GM18517 (cell line): ENCODE data around the gene HCFC1R1.
A peak's percentile ranks its signal among the peaks of the same experiment; 100 is the strongest.
"Not testable (repeated sequence)": the region's sequence is repeated elsewhere in the genome, so short reads cannot be mapped to it uniquely, and the experiment has no call there.

ENCODE experiments used
- ATAC-seq: cut with Tn5 transposase; IDR thresholded peaks from one replicate; pipeline ENCODE4 v1.9.1; 2021; ENCODE audit warnings: mild to moderate bottlenecking, moderate library complexity; ENCODE audit not compliant: unreplicated experiment

Gene HCFC1R1, protein sequence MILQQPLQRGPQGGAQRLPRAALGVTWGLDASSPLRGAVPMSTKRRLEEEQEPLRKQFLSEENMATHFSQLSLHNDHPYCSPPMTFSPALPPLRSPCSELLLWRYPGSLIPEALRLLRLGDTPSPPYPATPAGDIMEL

DNA sequence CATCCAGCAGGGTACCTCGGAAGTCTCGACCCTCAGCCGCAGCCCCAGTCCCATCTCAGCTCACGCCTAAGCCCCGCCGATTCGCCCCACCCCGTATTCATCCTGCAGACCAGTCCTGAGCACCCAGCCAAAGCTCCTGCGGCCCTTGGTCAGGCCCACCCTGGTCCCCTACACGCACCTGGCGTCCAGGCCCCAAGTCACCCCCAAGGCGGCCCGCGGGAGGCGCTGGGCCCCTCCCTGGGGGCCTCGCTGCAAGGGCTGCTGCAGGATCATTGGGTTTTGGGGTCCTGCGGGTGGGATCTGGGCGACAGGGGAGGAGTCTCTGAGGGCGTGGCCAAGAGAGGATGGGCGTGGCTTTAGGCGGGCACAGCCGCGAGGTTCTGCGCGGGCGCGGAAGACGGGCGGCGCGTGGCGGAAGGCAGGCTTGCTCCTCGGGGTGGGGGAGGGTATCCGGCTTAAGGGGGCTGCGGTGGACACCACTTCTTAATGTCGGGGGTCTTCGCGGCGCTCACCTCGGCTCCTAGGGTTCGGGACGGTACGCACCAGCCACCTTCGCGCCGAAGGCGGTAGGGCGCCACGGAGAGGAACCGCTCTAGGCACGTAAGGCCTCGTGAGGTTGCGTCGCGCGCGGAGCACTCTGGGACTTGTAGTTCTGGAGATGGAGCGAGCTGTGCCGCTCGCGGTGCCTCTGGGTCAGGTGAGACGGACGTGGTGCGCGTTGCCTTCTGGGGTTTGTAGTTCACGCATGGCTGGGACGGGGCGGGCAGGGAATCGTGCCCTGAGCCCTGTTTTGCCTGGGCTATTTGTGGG, at the start of gene HCFC1R1, which contains the start of gene THOC6:
Gene HCFC1R1 (minus strand): TSS at position 274 of the 810 bp plus-strand sequence. CDS start 1 bp downstream, at position 273.
Gene THOC6 (plus strand): TSS at position 367 of the 810 bp plus-strand sequence. CDS start 292 bp downstream, at position 659.
- ATAC-seq, result peak; percentile 64

DNA sequence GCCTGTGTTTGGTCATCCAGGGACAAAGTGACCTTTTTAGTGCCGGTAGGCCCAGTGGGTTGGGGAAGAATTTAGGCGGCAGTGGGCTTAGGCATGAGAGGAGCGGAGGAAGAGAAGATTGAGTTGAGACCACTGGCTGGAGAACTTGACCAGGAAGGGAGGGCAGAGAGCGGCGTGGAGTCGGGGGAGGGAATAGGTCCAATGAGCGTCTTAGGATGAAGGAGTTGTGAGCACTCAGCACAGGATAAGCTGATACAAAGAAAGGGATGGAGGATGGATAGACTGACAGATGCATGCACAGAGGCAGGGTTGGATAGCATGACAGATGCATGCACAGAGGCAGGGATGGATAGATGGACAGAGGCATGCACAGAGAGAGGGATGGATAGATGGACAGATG, 49.7 kb upstream of the HCFC1R1 start:
- no peak for ATAC-seq

DNA sequence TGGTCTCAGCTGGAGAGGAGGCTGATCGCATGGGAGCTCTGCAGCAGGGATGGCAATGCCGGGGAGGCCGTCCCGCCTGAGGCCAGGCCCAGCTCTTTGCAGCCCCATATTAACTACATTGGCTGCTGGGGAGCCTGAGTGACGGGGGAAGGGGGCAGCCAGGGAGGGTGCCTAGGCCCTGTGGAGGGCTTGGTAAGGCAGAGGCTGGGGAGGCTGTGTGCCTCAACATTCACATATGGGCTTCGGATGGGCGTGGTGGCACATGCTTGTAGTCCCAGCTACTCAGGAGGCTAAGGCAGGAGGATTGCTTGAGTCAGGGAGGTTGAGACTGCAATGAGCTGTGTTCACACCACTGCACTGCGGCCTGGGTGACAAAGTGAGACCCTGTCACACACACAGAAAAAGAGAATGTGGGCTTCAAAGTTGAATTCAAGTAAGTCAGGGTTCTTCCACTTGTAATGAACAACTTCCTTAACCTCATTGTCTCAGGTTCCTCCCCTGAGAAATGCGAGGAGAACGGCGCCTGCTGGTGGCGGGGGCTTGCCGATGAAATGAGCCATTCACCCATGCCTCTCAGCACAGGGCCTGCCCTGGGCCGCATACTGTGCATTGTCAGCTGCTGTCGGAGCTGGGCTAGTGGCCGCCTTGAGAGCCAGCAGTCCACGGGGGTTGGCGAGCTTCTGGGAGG, 49.0 kb upstream of the HCFC1R1 start:
- not testable (repeated sequence) for ATAC-seq

- ATAC-seq, result not testable (repeated sequence)
Measured at GRCh38 chr16:3072148-3072547, 48.4 kb upstream of the HCFC1R1 start.

- ATAC-seq, result no peak
Measured at GRCh38 chr16:3071655-3072054, 47.9 kb upstream of the HCFC1R1 start.

GRCh38 chr16:3070608-3071111, 46.9 kb upstream of the HCFC1R1 start:
- no peak for ATAC-seq

DNA sequence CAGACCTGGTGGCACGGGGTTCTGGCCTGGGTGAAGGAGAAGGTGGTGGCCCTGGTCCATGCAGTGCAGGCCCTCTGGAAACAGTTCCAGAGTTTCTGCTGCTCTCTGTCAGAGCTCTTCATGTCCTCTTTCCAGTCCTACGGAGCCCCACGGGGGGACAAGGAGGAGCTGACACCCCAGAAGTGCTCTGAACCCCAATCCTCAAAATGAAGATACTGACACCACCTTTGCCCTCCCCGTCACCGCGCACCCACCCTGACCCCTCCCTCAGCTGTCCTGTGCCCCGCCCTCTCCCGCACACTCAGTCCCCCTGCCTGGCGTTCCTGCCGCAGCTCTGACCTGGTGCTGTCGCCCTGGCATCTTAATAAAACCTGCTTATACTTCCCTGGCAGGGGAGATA, 45.4 kb upstream of the HCFC1R1 start:
- not testable (repeated sequence) for ATAC-seq

GRCh38 chr16:3068487-3068886, 44.7 kb upstream of the HCFC1R1 start:
- no peak for ATAC-seq

DNA sequence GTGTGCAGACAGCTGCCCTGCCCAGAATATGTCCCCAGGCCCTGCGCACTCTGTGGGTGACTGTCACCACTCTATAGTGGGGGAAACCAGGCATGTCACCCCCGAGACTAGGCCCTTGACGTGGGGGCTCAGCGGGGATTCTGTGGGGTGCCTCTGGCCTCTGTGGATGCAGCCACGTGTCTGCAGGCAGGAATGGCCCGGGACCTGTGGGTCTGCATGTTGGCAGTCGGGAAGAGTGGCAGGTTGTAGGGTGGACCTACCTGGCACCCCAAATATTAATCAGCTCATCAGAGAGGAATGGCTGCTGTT, 42.7 kb upstream of the HCFC1R1 start:
- no peak for ATAC-seq

DNA sequence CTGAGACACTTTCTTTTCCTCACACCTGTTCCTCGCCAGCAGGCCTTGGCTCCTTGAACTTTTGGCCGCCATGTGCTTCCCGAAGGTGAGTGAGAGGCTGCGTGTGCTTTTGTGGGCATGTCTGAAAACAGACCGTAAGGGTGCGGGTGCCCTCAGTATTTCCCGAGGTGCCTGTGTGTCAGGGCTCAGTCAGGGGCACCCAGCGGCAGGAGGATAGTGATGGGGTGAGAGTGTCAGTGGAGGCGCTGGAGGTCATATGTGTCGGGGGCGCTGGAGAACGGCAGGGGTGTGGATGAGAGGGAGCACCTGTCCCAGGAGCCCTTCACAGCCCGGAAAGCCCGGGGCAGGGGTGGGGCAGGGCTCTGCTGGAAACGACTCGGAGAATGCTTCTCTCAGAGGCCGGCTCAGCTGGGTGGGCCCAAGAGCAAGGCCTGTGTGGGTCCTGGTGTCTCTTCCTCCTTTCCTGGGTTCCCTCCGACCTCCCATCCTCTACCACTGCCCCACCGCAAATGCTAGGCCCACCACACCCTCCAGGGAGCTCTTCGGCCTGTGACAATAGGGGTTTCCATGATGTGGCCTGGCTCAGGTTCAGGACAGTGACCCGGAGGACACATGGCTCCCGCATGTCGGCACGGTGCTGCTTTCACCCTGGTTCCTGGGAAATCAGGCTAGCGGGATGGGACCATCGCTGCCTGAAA, 42.1 kb upstream of the HCFC1R1 start:
- no peak for ATAC-seq

GRCh38 chr16:3065069-3065741, 41.5 kb upstream of the HCFC1R1 start, which contains the start of gene IL32:
TSS of gene IL32 (plus strand) at chr16:3065640. CDS start at chr16:3065812, 172 bp downstream.
- ATAC-seq, result no peak

DNA sequence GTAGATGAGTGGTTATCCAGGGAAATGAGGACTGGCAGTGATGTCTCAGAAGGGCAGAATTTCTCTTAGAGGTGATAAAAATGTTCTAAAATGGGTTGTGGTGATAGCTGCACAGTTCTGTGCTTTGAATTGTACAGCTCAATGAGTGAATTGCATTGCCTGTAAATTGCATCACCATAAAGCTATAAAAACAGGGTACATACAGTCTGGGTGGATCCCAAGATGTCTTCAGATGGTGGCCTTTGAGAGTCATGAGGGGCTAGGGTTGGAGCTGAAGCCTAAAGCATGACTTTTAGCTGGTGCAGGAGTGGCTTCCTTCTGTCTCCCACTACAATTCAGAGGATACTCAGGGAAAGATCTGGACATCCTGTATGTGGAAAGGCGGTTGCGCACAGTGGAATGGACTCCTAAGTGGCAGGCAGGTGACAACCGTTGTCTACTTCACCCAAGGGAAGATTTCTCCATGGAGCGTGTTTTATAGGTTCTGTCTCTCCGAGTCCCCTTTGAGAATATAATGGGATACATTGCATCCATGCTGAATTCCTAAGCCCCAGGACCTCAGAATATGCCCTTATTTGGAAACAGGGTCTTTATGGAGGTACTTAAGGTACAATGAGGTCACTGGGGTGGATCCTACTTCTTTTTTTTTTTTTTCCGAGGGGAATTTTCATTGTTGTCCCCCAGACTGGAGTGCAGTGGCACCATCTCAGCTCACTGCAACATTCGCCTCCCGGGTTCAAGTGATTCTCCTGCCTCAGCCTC, 40.1 kb upstream of the HCFC1R1 start:
- no peak for ATAC-seq

DNA sequence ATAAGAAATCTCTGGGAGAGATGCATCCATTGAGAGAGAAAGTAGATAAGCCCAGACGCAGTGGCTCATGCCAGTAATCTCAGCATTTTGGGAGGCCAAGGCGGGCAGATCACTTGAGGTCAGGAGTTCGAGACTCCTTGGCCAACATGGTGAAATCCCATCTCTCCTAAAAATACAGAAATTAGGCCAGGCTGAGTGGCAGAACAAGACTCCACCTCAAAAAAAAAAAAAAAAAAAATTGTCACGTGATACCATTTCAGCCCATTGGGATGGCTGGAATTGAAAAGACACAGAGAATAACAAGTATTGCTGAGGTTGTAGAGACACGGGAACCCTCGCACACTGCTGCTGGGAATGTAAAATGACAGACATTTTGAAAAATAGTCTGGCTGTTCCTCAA, 38.8 kb upstream of the HCFC1R1 start:
- no peak for ATAC-seq

GRCh38 chr16:3060339-3061127, 36.8 kb upstream of the HCFC1R1 start:
- no peak for ATAC-seq

DNA sequence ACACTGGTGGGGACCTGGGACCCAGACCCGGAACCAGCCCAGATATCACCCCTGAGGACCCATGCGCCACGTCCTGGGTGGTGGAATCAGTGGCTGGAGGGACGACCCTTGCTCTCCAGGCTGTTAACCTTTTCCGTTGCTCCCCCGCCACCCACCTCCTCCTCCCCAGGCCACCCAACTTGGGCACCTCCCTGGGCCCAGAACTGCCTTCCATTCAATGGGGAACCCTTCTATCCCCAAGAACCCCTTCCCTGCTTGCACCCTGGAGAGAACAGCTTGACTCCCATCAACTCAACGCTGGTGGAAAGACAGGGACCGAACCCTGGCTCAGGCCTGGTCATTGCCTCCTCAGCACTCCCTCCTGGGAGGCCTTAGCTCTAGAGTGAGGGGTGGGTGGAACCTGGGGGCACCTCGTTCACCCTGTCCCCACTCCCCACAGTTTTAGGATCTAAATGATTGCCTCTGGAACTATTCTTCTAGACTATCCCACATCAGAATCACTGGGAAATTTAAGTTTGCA, 36.0 kb upstream of the HCFC1R1 start:
- ATAC-seq, result no peak

DNA sequence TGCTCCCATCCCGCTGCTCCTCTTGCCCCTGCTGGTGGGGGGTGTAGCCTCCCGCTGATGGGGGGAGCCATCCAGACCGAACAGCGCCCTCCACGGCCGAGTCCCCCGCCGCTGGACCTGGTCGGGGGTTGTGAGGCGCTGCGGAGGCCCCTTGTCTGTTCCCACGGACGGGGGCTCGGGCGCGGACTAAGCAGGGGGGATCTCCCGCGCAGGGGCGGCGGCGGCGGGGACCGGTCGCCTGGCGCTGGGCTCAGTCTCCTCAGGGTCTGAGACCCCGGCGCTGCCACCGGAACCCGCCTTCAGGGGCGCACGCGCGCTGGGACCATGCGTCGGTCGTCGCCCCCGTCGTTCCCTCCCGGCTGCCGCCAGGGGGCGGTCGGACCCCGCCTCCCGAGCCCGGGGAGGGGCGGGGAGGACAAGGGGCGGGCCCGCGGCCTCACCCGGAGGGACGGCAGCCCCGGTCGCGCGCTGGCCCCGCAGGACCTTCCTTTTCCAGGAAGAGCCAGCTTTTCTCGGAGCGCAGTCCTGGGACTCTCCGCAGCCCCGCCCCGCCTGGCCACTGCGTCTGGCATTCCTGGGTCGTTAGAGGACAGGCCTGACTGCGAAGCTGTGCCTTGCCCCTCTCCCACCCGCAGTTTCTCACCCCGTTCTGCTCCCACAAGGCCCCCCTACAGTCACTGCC, 35.4 kb upstream of the HCFC1R1 start:
- ATAC-seq, result peak; percentile 61

- no peak for ATAC-seq
Measured at GRCh38 chr16:3058139-3059030, 34.6 kb upstream of the HCFC1R1 start.
